Measurements from ENCODE around the gene ZNF146. TPM values are rescaled to one million over a fixed set of nuclear protein-coding genes. Genes with fewer than 3 reads are reported as not detected.

Gene ZNF146
- total RNA-seq, 4 donors from 2014 or later, result 69.6 to 127 (median 79.7) TPM

Small RNA genes lying within 50 kb of the gene (small RNA-seq; reads per million reads assigned to genes)
- not detected for gene RF00019

Other genes starting within 250 kb of the ZNF146 start
- gene SDHAF1, start 219.9 kb upstream of the ZNF146 start, total RNA-seq, result 10 to 100 TPM; 51.4 to 96.8 (median 66.7) TPM
- gene SYNE4, start 206.3 kb upstream of the ZNF146 start, total RNA-seq, result 10 to 100 TPM in 3 of 4 donors, 1 to 10 TPM in 1; 9.7 to 15.4 (median 12.6) TPM
- gene ALKBH6, start 200.9 kb upstream of the ZNF146 start, total RNA-seq, result 10 to 100 TPM; 15.4 to 60.9 (median 32.0) TPM
- 1 to 10 TPM; 1.9 to 3.8 (median 2.9) TPM for gene CLIP3, start 182.2 kb upstream of the ZNF146 start, total RNA-seq
- 10 to 100 TPM in 2 of 4 donors, 1 to 10 TPM in 2; 5.0 to 14.2 (median 10.1) TPM for gene THAP8, start 160.8 kb upstream of the ZNF146 start, total RNA-seq
- gene WDR62, start 160.2 kb upstream of the ZNF146 start, total RNA-seq, result 1 to 10 TPM in 1 of 4 donors, under 1 TPM in 3; 0.78 to 1.8 (median 0.84) TPM
- not detected for gene OVOL3, start 104.0 kb upstream of the ZNF146 start, total RNA-seq
- gene POLR2I, start 100.2 kb upstream of the ZNF146 start, total RNA-seq, result 100 to 1,000 TPM in 1 of 4 donors, 10 to 100 TPM in 3; 53.7 to 101 (median 76.9) TPM
- gene TBCB, start 99.6 kb upstream of the ZNF146 start, total RNA-seq, result 100 to 1,000 TPM in 2 of 4 donors, 10 to 100 TPM in 2; 57.2 to 143 (median 104) TPM
- 100 to 1,000 TPM; 153 to 179 (median 166) TPM for gene CAPNS1, start 75.0 kb upstream of the ZNF146 start, total RNA-seq
- 10 to 100 TPM in 3 of 4 donors, 1 to 10 TPM in 1; 8.0 to 36.7 (median 21.2) TPM for gene COX7A1, start 62.7 kb upstream of the ZNF146 start, total RNA-seq
- 10 to 100 TPM in 1 of 4 donors, 1 to 10 TPM in 3; 7.2 to 13.1 (median 7.4) TPM for gene ZNF565, start 441 bp upstream of the ZNF146 start, total RNA-seq
- 10 to 100 TPM in 2 of 4 donors, 1 to 10 TPM in 2; 8.6 to 14.9 (median 10.5) TPM for gene ZFP14, start 164.1 kb downstream of the ZNF146 start, total RNA-seq
- 10 to 100 TPM in 1 of 4 donors, 1 to 10 TPM in 3; 8.2 to 11.0 (median 9.1) TPM for gene ZFP82, start 203.5 kb downstream of the ZNF146 start, total RNA-seq

Measured in thyroid gland (tissue), 4 donors.